GM19238 (cell line): ENCODE data around the gene NHS.

Experiments used
- DNase-seq: peaks from one replicate; pipeline ENCODE4 v3.0.0; 2011; ENCODE audit warnings: low spot score; ENCODE audit not compliant: insufficient read length

NHS gene

DNA sequence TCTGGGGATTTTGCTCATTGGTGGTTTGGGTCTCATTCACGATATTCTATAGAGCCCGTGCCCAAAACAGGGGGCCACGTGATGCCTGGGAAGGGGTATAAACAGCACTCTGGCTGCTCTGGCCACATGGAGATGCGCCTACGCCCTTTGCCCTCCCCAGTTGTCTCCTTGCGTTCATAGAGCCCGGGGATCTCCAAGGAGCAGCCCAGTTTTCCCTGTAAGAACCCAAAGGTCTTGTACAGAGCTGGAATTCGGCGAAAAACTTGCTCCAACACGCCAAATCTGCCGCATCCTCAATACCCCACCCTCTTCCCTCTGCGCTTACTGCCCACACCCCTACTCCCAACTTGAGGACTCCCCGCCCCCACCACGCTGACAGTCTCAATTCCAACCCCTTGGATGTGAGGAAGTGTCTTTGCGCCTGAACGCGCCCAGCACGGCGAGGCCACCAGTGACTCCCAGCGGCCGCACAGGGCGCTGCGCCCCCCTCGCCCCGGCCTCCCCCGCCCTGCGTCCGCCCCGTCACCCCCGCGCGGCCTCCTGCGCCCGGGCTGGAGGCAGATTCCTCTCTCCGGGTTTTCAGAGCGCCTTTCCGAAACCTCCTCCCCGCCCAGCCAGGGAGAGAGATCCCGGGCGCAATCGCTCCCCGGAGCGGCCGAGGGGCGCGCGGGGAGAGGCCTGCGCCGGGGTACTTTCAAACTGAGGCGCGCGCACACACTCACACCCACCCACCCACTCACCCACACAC, at the start of gene NHS:
TSS of gene NHS (plus strand) at position 582 of the 748 bp plus-strand sequence. CDS start 558 bp downstream, outside the sequence.
- no peak for DNase-seq

DNA sequence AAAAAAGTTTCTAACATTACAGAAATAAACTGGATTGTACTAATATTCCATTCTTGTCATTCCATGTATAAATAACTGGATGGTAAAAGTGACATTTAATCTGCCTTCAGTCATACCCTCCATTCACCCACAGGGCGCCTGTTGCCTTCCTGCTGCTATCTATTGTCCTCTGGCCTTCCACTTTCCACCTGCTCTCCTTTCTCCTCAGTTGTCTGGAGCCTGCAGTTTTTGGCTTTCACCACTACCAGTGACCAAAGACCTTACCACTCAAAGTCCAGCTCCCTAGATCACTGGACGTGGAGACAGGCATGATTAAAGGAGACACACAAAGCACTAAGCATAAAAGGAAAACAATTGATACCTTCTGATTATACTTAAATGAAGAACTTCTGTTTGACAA, 46.2 kb upstream of the NHS start:
- DNase-seq = no peak

DNA sequence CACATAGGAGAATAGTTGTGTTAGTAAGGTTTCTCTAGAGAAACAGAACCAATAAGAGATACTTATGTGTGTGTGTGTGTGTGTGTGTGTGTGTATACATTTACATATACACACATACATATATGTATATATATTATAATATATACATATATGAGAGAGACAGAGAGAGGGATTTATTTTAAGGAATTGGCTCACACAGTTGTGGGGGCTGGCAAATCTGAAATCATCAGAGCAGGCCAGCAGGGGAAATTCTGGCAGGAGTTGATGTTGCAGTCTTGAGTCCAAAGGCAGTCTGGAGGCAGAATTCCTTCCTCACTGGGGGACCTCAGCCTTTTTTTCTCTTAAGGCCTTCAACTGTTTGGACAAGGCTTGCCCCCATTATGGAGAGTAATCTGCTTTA, 38.6 kb upstream of the NHS start:
- no peak for DNase-seq

DNA sequence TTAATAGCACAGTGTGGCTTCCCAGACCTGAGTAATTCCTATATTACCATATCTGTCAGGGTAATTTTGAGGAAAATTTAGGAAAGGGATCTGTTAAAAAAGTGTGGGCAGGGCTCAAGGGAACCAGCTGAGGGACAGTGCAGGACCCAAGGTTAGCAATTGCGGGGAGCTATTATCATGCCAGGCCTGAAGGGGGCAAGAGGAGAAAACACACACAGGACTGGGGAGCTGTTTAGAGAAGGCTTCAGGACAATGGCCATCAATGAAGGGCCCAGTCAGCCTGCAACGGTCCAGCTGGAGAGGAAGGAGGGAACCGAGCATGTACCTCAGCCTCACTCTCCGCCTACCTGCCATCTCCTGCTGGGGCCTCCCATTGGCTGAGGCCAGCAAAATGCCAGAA, 19.0 kb upstream of the NHS start:
- no peak for DNase-seq

DNA sequence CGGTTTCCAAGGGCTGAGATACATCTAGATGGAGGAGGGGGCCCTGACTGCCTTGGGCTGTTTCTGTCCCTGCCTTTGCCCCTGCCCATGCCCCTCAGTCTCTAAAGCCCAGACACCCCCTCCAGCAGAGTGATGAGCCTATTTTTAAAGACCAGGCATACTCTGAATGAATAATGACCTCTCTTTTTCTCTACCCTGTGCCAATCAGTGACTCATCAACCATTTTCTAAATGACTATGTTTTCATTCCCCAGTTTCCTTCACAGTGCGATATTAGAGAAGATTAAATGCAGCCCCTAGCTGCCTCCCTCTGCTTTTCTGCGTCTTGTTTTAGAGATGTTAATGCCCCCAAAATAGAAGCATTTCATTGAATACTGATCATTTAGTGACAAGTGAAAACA, 15.5 kb upstream of the NHS start:
- DNase-seq = no peak

DNA sequence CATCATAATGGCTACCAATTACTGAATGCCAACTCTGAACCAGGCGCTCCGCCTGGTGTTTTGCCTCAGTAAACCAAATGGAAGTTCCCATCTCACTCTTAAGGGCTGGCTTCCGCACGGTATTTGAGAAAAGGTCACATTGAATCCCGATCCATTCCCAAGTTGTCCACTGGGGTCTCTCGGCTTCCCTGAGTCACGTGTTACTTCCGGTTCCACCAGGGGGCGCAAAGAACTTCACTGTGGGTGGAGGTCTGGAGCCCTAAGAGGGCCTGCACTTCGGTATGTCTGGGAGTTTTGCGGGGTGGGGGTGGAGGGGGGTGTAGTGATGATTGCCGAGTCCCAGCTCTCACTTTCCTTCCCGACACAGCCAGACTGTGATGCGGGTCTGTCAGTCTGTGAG, 13.4 kb upstream of the NHS start:
- no peak for DNase-seq

DNA sequence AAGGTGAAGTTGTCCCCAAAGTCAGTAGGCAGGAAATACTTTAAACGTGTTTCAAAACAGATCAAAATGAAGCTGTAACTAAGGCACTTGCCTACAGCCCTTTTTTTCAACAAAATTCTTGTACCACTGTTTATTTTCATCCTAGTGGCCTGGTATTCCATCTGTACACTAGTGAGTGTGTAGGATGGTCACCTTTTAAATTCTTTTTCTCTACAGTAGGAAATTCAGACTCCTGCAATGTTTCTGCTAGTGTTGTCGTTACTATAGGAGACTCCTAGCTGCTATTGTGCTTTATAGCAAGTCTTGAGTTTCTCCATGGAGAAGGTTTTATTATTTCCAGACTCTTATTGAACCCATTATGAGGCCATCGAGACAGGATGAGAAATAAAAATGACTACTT, 7.0 kb upstream of the NHS start:
- no peak for DNase-seq

DNA sequence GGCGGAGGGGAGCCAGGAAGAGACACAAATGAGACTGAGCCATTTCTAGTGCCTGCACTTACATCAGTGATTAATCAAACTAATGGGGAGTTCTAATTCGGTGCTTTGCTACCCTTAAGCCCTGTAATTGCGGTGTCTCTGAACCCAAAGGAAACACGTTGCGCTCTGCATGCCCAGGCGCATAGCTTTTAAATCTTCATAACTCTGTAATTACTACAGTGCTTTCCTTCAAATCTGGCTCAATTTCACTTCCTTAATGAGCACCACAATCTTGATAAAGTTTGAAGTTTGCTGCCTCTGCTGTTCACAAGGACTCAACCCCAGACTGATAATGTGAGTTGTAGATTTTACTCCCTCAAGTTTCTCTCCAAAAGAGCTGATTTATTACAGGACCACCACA, 5.7 kb upstream of the NHS start:
- no peak for DNase-seq

DNA sequence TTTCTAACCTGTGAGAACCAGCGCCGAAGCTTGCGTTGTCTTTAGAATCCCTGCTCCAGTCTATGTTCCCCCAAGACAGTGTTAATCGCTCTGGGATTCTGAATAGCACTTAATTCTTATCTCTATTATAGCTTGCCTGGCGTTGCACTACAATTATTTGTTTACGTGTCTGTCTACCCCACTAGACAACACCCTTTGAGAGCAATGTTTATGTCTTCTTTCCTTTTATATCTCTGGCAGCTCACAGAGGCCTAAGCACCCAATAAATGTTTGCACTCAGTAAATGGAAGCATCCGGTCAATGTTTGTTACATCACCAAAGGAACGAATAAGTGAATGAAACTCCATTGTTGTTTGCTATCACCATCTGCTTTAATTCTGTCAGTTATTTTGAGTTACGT, 4.8 kb upstream of the NHS start:
- no peak for DNase-seq

DNA sequence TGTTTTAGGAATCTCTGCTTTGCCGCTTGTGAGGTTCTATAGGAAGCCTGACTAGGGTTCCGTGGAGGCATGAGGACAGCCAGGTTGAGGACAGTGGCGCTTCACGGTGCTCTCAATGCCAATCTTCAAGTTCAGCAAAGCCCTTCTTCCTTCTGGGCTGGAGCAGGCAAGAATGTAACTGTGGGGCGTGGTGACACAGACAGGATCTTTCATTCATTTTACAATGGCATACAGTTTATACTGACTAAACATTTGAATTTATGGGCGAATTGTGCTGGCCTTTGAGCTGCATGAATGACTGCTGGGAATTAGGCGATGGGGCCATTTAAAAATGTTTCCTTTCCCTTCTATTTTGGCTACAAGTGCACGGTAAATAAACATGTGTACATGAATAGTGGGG, 2.9 kb upstream of the NHS start:
- no peak for DNase-seq

DNA sequence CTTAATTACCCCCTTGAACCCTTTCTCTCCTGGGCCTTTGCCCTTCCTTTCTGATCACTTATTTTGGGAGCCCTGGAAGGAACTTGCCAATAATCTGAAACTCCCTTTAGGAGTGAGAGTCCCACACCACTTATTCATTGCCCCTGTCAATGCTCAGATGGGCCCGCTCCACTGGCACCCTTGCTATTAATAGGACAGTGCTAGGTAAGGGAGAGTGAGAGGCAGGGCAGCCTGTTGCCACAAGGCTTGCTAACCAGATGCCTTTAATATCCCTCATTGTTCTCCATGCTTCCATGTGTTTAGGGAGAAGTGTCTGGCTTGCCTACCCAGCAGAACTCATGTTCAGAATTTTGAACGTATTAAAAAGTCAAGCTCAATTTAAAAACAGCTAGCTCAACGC, 1.7 kb upstream of the NHS start:
- DNase-seq = no peak

DNA sequence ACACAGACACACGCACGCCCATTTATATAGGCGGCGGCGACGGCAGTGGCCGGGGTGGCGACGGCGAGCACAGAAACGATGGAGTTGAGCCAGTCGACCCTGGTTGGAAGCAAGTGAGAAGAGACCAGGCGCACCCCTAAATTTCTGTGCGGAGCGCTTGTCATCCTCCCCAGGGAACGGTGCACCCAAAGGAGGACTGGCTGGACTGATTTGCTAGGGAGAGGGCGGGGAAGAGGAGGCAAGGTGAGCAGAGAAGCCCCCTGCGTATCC, 302 bp downstream of the NHS start:
- no peak for DNase-seq

DNA sequence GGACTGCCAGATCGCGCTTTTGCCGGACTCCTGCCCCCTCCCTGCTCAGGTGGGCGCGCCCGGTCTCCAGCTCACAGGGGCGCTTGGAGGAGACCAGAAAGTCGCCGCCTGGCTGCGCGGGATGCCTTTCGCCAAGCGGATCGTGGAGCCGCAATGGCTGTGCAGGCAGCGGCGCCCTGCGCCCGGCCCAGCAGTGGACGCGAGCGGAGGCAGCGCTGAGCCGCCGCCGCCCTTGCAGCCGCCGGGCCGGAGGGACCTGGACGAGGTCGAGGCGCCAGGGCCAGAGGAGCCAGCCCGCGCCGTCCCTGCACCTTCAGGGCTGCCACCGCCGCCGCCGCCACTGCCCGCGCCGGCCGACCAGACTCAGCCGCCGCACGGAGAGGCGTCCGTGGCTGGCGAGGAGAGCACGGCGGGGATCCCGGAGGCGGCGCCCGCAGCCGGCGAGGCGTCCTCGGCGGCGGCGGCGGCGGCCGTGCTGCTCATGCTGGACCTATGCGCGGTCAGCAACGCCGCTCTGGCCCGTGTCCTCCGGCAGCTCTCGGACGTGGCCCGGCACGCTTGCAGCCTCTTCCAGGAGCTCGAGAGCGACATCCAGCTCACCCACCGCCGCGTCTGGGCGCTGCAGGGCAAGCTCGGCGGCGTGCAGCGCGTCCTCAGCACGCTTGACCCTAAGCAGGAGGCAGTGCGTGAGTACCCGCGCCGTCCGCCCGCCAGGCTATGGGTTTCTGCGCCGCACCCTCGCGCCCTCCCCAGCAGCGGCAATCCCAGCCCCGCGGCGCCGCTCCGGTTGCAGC, 834 bp downstream of the NHS start:
- no peak for DNase-seq

DNA sequence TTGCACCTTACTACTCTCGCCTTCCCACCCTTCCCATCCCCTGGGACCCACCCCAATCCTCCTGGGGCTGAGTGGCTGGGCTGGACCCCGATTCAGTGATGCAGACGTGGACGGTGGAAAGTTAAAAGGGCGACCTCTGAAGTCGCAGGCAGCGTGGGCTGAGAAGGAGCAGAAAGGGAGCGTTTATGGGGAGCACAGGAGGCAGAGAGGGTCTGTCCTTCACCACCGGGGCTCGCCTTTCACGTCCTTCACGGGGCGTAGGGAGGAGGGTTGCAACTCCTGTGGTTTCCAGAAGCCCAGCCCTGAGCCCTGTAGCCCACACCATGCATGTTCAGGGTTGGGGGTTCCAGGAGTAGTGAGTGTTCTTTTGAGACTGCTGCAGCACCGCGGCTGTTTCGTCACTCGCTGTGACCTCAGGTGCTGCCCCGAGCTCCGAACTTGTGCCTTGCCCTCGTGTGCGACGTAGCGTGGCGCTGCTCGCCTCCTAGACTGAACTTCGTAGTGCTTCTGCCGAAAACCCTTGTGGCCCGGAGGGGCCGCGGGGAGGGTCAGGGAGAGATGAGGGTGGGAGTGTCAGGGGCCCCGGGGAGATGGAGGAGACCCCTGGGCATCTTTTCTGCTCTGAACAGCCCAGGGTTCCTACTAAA, 1.6 kb downstream of the NHS start:
- no peak for DNase-seq

DNA sequence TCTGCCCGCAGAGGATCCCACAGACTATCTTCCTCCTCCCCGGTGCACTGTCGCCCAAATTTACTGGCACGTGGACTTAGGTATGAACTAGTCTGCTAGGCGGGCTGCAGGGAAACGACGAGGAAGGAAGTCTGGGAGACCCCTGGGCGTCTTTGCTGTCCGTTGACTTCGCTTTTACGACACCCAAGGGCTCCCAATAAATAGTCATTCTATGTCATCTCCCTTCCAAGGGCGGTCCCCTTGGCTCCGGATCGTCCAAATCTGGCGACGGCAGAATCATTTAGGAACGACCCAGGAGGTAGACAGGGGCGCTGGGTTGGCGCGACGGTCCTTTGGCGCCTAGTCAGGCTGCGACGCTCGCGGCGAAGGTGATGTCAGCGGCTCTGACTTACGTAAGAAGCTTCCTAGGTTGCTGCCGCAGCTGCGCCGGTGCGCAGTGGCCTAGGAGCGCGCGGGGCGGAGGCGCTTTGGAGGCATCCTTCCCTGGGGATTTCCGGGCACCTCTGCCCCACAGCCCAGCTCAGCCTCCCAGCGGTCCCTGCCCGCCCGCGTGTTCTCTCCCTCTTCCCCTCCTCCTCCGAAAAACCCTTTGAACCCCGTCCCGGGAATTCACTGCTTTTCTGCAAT, 2.2 kb downstream of the NHS start:
- DNase-seq = no peak

DNA sequence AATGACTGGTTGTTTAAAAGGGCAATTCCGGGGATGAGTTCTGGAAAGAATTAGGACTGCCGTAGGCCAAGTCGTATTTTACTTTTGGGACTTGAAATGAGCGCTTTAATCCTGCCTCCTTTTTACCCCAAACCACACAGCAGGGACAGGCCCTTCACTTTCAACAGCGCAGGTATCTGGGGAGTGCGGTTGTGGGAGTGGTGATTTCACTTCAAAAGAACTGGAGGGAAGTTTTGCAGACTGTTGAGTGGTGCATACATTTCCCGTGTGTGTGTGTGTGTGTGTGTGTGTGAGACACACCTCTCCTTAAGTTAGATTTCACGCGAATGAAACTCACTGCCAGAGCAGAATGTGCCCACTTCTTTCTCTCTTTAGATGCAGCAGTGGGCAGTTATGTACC, 2.8 kb downstream of the NHS start:
- DNase-seq = no peak

DNA sequence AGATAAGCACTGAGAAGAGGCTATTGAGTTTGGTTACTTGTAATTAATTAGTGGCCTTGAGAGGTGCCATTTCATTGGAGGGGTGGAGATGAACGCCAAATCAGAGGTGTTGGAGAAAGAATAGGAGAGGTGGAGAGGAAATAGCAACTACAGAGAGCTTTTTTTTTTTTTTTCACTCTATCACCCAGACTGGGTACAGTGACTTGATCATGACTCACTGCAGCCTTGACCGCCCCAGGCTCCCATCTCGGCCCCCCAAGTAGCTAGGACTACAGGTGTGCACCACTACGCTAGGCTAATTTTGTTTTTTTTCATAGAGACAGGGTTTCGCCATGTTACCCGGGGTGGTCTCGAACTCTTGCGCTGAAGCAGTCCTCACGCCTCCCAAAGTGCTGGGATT, 5.2 kb downstream of the NHS start:
- DNase-seq = no peak

DNA sequence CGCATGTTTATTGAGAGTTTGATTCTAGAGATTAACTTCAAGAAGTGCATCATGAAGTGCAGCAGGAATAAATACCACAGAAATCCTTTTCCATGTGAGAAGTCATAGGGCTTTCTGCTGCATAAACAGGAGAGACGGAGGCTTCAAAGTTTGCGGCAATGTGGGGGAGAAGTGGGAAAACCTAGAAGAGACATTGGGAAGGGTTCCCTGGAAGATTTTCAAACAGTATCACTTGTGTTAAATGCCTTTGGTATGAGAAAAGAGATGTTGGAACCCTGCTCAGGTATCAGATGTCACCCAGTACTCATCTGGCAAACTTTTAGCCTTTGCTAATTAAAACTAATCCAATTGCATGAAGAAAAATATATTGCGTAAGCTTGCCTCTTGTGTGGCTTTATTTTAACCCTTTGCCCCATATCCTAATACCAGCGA, 15.4 kb downstream of the NHS start:
- no peak for DNase-seq

DNA sequence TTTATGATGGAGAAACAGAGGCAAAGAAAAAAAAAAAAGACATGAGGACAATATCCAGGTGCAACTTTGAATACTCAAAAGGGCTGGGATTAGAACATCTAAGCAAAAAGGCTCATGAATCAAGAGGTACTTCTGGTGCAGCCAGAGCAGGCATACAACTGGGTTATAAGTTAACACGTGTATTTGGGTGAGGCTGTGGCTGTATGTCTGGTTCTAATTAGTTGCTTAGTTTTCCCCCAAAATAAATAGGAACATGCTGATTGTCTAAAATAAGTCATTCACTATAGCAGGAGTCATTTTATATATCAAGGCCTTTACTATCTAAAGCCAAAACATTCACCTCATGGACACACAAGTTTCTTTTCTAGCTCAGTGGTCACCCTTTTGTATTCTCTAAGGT, 20.2 kb downstream of the NHS start:
- no peak for DNase-seq

DNA sequence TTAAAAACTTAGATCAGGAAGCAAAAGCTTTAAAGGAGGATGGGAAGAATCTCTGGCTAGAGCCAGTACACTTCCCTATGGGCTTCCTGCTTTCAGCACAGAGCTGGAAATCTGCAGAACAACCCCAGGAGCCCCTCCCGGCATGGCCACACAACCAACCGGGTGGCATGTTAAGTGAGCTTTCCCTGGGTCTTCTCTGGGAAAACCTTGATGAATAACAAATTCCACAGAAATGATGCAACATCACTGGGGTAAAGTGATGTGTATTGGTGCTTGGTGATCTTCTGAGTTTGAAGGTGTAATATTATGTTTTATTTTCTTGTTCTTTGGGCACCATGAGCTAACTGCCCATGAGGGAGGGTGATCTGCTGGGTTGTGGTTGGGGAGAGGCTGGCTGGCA, 22.1 kb downstream of the NHS start:
- DNase-seq = no peak

DNA sequence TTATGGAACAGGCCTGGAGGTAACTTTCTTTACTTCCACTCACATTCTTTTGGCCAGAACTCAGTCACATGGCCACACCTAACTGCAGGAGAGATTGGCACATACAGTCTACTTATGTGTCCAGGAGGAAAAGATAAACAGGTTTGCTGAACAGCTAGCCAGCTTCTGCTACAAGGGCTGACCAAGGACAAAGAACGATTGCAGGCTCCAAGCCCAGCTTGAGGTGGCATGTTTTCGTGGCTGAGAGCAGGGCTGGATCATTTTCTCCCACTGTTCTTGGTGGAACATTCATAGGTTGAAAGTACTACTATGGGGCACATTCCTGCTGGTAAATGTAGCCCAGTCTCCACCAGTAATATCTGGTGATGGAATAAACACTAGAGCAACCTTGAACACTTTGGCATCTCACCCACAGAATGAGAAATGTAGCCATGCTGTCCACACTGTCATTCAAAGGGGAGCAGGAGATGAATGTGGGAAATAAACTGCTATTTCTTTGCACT, 28.2 kb downstream of the NHS start:
- DNase-seq = no peak

DNA sequence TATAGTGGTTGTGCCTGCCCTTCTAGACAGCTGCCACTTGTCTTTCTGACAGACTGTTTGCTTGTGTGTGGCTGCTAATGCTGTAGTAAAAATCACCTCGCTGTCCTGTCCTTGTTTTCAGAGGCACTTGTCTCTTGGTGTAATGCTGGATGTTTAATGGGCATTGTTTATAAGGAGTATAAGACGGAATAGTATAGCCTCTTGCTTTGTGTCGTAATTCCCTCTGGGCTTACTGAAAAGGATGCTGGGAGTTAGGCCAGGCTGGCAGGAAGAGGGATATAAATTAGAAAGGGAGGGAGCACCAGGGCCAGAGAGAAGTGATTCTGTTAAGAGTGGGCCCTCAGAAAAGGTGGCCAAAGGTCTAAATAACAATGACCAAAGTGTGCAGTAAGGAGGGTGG, 29.0 kb downstream of the NHS start:
- no peak for DNase-seq
